B cell (primary cell): Measurements from ENCODE around the gene ZDHHC19.

ENCODE experiments used
- EZH2 ChIP-seq: IDR thresholded peaks from 2 replicates; pipeline ENCODE4 v1.6.1; 2012; ENCODE audit warnings: borderline replicate concordance, low read depth, mild to moderate bottlenecking, moderate library complexity, low read length; ENCODE audit not compliant: insufficient read depth, poor library complexity, severe bottlenecking
- TF ChIP-seq, protein P1 (sequence below): fragments of 200-600 bp; IDR thresholded peaks from one replicate; pipeline ENCODE4 v1.8.0; 2022; ENCODE audit warnings: antibody characterized with exemption, mild to moderate bottlenecking

DNA sequence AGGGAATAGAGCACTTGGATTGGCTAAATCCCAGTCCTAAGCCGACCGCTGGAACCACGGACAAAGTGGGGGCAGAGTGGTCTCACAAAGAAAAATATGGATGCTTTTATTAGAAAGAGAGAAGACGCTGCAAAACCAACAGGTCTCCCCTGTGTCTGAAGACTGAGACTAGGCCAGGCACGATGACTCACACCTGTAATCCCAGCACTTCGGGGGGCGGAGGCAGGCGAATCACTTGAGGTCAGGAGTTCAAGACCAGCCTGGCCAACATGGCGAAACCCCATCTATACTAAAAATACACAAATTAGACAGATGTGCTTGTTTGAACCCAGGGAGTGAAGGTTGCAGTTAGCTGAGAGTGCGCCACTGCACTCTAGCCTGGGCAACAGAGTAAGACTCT lies 61.8 kb downstream of the ZDHHC19 start:
- TF ChIP-seq, protein P1, sequence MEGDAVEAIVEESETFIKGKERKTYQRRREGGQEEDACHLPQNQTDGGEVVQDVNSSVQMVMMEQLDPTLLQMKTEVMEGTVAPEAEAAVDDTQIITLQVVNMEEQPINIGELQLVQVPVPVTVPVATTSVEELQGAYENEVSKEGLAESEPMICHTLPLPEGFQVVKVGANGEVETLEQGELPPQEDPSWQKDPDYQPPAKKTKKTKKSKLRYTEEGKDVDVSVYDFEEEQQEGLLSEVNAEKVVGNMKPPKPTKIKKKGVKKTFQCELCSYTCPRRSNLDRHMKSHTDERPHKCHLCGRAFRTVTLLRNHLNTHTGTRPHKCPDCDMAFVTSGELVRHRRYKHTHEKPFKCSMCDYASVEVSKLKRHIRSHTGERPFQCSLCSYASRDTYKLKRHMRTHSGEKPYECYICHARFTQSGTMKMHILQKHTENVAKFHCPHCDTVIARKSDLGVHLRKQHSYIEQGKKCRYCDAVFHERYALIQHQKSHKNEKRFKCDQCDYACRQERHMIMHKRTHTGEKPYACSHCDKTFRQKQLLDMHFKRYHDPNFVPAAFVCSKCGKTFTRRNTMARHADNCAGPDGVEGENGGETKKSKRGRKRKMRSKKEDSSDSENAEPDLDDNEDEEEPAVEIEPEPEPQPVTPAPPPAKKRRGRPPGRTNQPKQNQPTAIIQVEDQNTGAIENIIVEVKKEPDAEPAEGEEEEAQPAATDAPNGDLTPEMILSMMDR, result no peak
- TF ChIP-seq EZH2, result no peak
